ENCODE data around the gene PSMA3. TPM values are rescaled to one million over a fixed set of nuclear protein-coding genes. Genes with fewer than 3 reads are reported as not detected.

The PSMA3 gene
- total RNA-seq, 1 donor from 2014 or later = 132 TPM

DNA sequence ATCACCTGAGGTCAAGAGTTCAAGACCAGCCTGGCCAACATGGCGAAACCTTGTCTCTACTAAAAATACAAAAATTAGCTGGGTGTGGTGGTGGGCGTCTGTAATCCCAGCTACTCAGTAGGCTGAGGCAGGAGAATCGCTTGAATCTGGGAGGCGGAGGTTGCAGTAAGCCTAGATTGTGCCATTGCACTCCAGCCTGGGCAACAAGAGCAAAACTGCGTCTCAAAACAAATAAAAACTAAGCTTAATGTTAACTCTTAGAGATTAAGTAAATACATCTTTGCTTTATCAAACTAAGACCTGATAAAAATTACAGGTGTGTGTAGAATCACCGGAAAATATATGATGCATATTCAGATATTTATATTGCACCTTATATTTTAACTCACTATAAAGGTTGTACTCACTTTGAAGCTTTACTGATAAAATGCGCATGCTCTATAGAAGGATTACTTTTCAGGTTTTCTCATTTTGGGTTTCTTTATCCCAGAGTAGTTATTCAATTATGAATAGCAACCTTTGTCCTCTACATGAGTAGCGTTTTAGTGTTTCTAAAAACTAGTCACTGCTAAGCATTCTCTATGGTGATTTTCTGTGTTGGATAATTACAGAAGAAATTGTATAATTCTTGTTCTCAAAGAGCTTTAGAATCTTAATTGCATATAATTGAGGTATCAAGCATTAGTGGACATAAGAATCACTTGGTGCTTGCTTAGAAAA lies 63.1 kb downstream of the PSMA3 start:
- no peak overlapping the region for H3K27ac ChIP-seq
- ATAC-seq (no peak), DNase-seq (no peak)
- no peaks in the 10 kb centered on the region for H3K9me3 ChIP-seq
- H3K4me1 ChIP-seq = no peaks in the 10 kb centered on the region
- H3K4me3 ChIP-seq = no peak overlapping the region
- intact Hi-C loops (cut with DNase I) = no loop called here
- peaks cover 92% of the 10 kb centered on the region for H3K36me3 ChIP-seq
- TF ChIP-seq, protein P1, sequence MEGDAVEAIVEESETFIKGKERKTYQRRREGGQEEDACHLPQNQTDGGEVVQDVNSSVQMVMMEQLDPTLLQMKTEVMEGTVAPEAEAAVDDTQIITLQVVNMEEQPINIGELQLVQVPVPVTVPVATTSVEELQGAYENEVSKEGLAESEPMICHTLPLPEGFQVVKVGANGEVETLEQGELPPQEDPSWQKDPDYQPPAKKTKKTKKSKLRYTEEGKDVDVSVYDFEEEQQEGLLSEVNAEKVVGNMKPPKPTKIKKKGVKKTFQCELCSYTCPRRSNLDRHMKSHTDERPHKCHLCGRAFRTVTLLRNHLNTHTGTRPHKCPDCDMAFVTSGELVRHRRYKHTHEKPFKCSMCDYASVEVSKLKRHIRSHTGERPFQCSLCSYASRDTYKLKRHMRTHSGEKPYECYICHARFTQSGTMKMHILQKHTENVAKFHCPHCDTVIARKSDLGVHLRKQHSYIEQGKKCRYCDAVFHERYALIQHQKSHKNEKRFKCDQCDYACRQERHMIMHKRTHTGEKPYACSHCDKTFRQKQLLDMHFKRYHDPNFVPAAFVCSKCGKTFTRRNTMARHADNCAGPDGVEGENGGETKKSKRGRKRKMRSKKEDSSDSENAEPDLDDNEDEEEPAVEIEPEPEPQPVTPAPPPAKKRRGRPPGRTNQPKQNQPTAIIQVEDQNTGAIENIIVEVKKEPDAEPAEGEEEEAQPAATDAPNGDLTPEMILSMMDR (IDR thresholded peaks at IDR 0.05) = no peak
- no peaks in the 10 kb centered on the region for H3K27me3 ChIP-seq (ENCODE audit: low read depth)

DNA sequence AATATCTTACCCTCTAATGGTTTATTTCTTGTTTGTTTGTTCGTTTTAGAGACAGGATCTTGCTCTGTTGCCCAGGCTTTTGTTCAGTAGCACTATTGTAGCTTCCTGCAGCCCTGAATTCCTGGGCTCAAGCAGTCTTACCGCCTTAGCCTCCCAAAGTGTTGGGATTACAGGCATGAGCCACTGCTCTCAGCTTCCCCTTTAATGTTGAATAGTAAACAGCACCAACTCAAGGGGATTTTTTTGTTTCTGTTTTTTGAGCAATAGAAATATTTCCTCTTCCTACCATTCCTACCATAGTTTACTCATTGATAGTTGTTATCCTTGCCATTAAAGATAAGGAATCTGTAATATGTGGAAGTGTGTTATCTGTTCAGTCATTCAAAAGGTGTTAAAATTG lies 64.4 kb downstream of the PSMA3 start:
- ATAC-seq = peak in 1 of 2 donors; percentile 42

DNA sequence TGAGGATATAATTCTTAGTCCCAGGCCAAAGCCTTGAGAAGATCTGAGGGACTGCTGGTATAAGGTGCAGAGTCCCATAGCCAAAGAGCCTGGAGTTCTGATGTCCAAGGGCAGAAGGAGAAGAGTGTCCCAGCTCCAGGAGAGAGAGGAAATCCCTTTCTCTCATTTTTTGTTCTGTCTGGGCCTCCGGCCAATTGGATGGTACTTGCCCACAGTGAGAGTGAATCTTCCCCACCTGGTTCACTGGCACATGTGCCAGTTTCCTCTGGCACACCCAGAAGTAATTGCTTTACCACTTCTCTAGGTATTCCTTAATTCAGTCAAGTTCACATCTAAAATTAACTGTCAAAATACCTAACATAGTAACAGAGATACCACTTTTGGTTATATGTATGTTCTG lies 69.1 kb downstream of the PSMA3 start:
- H3K4me3 ChIP-seq = no peak overlapping the region
- TF ChIP-seq, protein P1 (IDR thresholded peaks at IDR 0.05) = no peak
- intact Hi-C loops (cut with DNase I) = no loop called here
- no peaks in the 10 kb centered on the region for H3K27me3 ChIP-seq (ENCODE audit: low read depth)
- no peak overlapping the region for H3K27ac ChIP-seq
- no peaks in the 10 kb centered on the region for H3K9me3 ChIP-seq
- ATAC-seq (no peak), DNase-seq (no peak)
- H3K4me1 ChIP-seq = no peaks in the 10 kb centered on the region
- peaks cover 74% of the 10 kb centered on the region for H3K36me3 ChIP-seq

More for the DNA sequence above, 64.4 kb downstream of the PSMA3 start:
- Histone ChIP-seq H3K36me3 (peaks cover 89% of the 10 kb centered on the region), H3K4me3 (no peak overlapping the region), H3K27ac (no peak overlapping the region), H3K4me1 (no peaks in the 10 kb centered on the region), H3K9me3 (no peaks in the 10 kb centered on the region), H3K27me3 (ENCODE audit: low read depth) (no peaks in the 10 kb centered on the region)
- intact Hi-C loops (cut with DNase I) = no loop called here
- no peak for DNase-seq
- TF ChIP-seq, protein P1 (IDR thresholded peaks at IDR 0.05) = no peak

DNA sequence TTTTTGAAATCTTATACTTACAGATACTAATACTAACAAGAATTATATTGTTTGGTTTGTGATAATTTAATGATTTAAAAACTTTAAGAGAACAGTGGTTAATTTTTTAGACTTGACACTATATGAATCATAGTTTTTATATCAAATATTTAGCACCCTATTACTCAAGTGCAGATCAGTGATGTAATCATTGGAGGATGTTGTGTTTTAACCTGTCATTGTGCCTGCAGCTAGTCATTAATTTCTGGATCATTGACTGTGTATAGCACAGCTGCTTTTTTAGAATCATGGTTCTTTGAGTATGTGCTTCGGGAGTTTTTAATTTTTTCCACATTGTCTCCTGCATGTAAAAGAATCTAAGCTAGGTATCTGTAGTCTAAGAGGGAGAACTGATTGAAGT lies 71.0 kb downstream of the PSMA3 start:
- ATAC-seq = no peak
- intact Hi-C loops (cut with DNase I) = no loop called here
- peaks cover 74% of the 10 kb centered on the region for H3K36me3 ChIP-seq

More for the DNA sequence above, 71.0 kb downstream of the PSMA3 start:
- DNase-seq = no peak
- no peaks in the 10 kb centered on the region for H3K4me1 ChIP-seq
- H3K4me3 ChIP-seq = no peak overlapping the region
- H3K27ac ChIP-seq = no peak overlapping the region
- H3K9me3 ChIP-seq = no peaks in the 10 kb centered on the region
- H3K27me3 ChIP-seq (ENCODE audit: low read depth) = no peaks in the 10 kb centered on the region
- TF ChIP-seq, protein P1 (IDR thresholded peaks at IDR 0.05) = no peak

Other genes with a start within 250 kb of the PSMA3 start
- gene ARMH4, start 92.6 kb upstream of the PSMA3 start, total RNA-seq = 2.1 TPM
- gene ACTR10, start 44.7 kb upstream of the PSMA3 start, total RNA-seq = 58.1 TPM
- gene ARID4A, start 53.7 kb downstream of the PSMA3 start, total RNA-seq = 37.9 TPM
- not detected for gene TOMM20L, start 151.1 kb downstream of the PSMA3 start, total RNA-seq
- 28.5 TPM for gene TIMM9, start 182.7 kb downstream of the PSMA3 start, total RNA-seq
- 13.8 TPM for gene KIAA0586, start 182.9 kb downstream of the PSMA3 start, total RNA-seq